ENCODE measurements around the gene PIGB. TPM values are rescaled to one million over a fixed set of nuclear protein-coding genes. Genes with fewer than 3 reads are reported as not detected.

PIGB gene
- total and polyA plus RNA-seq, 2 of the 13 experiments (the other 11 are each of a cell fraction or from before 2014, with no cell fraction given): 14.5 to 19.1 TPM

- TF ChIP-seq HNF1A (IDR thresholded peaks at IDR 0.05; ENCODE audit: low read depth) (no peak), HNF1A (CRISPR knock-in tag; IDR thresholded peaks at IDR 0.05; ENCODE audit: borderline replicate concordance) (peak; percentile 75), GATAD2A (CRISPR knock-in tag; IDR thresholded peaks at IDR 0.05) (peak; percentile 73), SIN3A (IDR thresholded peaks at IDR 0.05; ENCODE audit: borderline replicate concordance, low read depth, low read length) (peak; percentile 96), PLRG1 (conservative IDR thresholded peaks at IDR 0.05) (no peak), KDM3A (CRISPR knock-in tag; IDR thresholded peaks at IDR 0.05; ENCODE audit: low read depth) (peak; percentile 85), DZIP1 (CRISPR knock-in tag; IDR thresholded peaks at IDR 0.05) (peak; percentile 39; the same call in 1 of the 2 replicates), MXD4 (CRISPR knock-in tag; IDR thresholded peaks at IDR 0.05) (peak; percentile 86), NR2C2 (CRISPR knock-in tag; IDR thresholded peaks at IDR 0.05; ENCODE audit: borderline replicate concordance) (peak; percentile 75), SNAPC2 (CRISPR knock-in tag; IDR thresholded peaks at IDR 0.05) (peak; percentile 95; the same call in 1 of the 2 replicates), ZNF687 (CRISPR knock-in tag; IDR thresholded peaks at IDR 0.05) (peak; percentile 94), ZNF878 (CRISPR knock-in tag; IDR thresholded peaks at IDR 0.05) (0 out of 2 replicates have a peak, but pooled peaks have one; percentile 33), ZNF12 (CRISPR knock-in tag; IDR thresholded peaks at IDR 0.05) (0 out of 2 replicates have a peak, but pooled peaks have one; percentile 47), ZNF253 (CRISPR knock-in tag; IDR thresholded peaks at IDR 0.05; ENCODE audit: borderline replicate concordance) (no peak), ZBTB20 (CRISPR knock-in tag; IDR thresholded peaks at IDR 0.05; ENCODE audit: borderline replicate concordance, low read depth) (peak; percentile 57; the same call in 1 of the 2 replicates), TIGD3 (CRISPR knock-in tag; IDR thresholded peaks at IDR 0.05; ENCODE audit: borderline replicate concordance) (0 out of 2 replicates have a peak, but pooled peaks have one; percentile 43)
Measured at GRCh38 chr15:55318588-55319494, at the start of gene PIGB, which contains the start of gene PIGBOS1 (continued).

Data from HepG2 (cell line).